Astrocyte (in vitro differentiated cells and primary cell): ENCODE results near the gene QSER1. TPM values are rescaled to one million over a fixed set of nuclear protein-coding genes. Genes with fewer than 3 reads are reported as not detected.
"Not testable (repeated sequence)": the region's sequence is repeated elsewhere in the genome, so short reads cannot be mapped to it uniquely, and the experiment has no call there.

Source experiments
- DNase-seq: peaks from one replicate; pipeline ENCODE4 v3.0.0-alpha.2; 2010; ENCODE audit warnings: low read depth
- FAIRE-seq: peaks from 2 replicates; lab custom pipeline; 2011; peaks lifted over from hg19 to GRCh38; lab: Jason Lieb, UNC
- H2AFZ ChIP-seq: 2 replicates; pipeline ENCODE4 v1.6.0; 2012; ENCODE audit warnings: low read depth, low read length, inconsistent platforms
- H3K27ac ChIP-seq: 2 replicates; pipeline ENCODE4 v1.5.1; 2011; ENCODE audit warnings: low read depth, low read length, inconsistent platforms
- H3K27me3 ChIP-seq: 2 replicates; pipeline ENCODE4 v1.6.0; 2011; ENCODE audit warnings: low read length, inconsistent platforms; ENCODE audit not compliant: insufficient read depth
- H3K36me3 ChIP-seq: 2 replicates; pipeline ENCODE4 v1.5.1; 2011; ENCODE audit warnings: low read length, inconsistent platforms; ENCODE audit not compliant: insufficient read depth
- H3K4me1 ChIP-seq: 2 replicates; pipeline ENCODE4 v1.5.1; 2011; ENCODE audit warnings: low read length, inconsistent platforms; ENCODE audit not compliant: insufficient read depth
- H3K4me2 ChIP-seq: 2 replicates; pipeline ENCODE4 v1.6.0; 2012; ENCODE audit warnings: low read length, inconsistent platforms
- H3K4me3 ChIP-seq: 2 replicates; pipeline ENCODE4 v1.5.1; 2011; ENCODE audit warnings: low read depth, mild to moderate bottlenecking, low read length, inconsistent platforms; ENCODE audit not compliant: insufficient read depth
- H3K79me2 ChIP-seq: 2 replicates; pipeline ENCODE4 v1.6.0; 2012; ENCODE audit warnings: mild to moderate bottlenecking, low read length, inconsistent platforms; ENCODE audit not compliant: insufficient read depth
- H3K9ac ChIP-seq: 2 replicates; pipeline ENCODE4 v1.6.0; 2012; ENCODE audit warnings: mild to moderate bottlenecking, low read length, inconsistent platforms
- H3K9me3 ChIP-seq: 2 replicates; pipeline ENCODE4 v1.5.1; 2012; ENCODE audit warnings: low read depth, mild to moderate bottlenecking, low read length, inconsistent platforms; ENCODE audit not compliant: insufficient read depth
- H4K20me1 ChIP-seq: 2 replicates; pipeline ENCODE4 v1.6.0; 2012; ENCODE audit warnings: low read length, inconsistent platforms; ENCODE audit not compliant: insufficient read depth
- H3K27ac Mint-ChIP-seq: one replicate; pipeline ENCODE4 v1.8.0; 2021; ENCODE audit warnings: mild to moderate bottlenecking, mixed read lengths; ENCODE audit not compliant: unreplicated experiment
- H3K27me3 Mint-ChIP-seq: one replicate; pipeline ENCODE4 v1.8.0; 2021; ENCODE audit warnings: low read depth, mixed read lengths; ENCODE audit not compliant: unreplicated experiment
- H3K36me3 Mint-ChIP-seq: one replicate; pipeline ENCODE4 v1.8.0; 2021; ENCODE audit warnings: low read depth, mixed read lengths; ENCODE audit not compliant: unreplicated experiment
- H3K4me1 Mint-ChIP-seq: one replicate; pipeline ENCODE4 v1.8.0; 2021; ENCODE audit warnings: low read depth, mixed read lengths; ENCODE audit not compliant: unreplicated experiment
- H3K4me3 Mint-ChIP-seq: one replicate; pipeline ENCODE4 v1.8.0; 2021; ENCODE audit warnings: mild to moderate bottlenecking, moderate library complexity, mixed read lengths; ENCODE audit not compliant: unreplicated experiment
- H3K9me3 Mint-ChIP-seq: one replicate; pipeline ENCODE4 v1.8.0; 2021; ENCODE audit warnings: mild to moderate bottlenecking, mixed read lengths; ENCODE audit not compliant: unreplicated experiment
- CTCF ChIP-seq: IDR thresholded peaks from 2 replicates; pipeline ENCODE4 v1.5.1; 2011; ENCODE audit warnings: low read depth, mild to moderate bottlenecking, inconsistent platforms, low read length, moderate library complexity; ENCODE audit not compliant: insufficient read depth
- EZH2 ChIP-seq: IDR thresholded peaks from 2 replicates; pipeline ENCODE4 v1.6.1; 2012; ENCODE audit warnings: mild to moderate bottlenecking, low read length, inconsistent platforms; ENCODE audit not compliant: insufficient read depth
- total RNA-seq: library from RNA; stranded (reverse); gene quantifications from 2 replicates; pipeline ENCODE4 v1.2.1, GENCODE V29; 2021

Gene QSER1
- total RNA-seq, 1 donor from 2014 or later, result 35.7 TPM

DNA sequence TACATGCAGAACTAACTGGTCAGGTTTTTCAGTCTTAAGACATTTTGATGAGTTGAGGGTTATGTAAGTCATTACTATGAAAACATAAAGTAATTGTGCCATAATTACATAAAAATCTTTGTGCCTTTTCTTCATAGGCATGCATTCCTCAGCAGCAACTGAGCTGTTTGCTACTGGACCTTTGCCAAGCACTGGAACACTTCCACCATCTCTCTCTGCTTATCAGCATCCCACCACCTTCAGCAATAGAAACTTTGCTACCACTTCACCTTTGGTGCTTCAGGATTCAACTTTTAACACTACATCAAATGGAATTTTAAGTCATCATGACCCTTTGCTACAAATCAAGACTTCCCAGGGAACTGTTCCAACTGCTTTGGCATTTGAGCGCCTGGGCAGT is 39.0 kb downstream of the QSER1 start:
- no peak overlapping the region for H3K4me2 ChIP-seq
- no peak overlapping the region for H3K27ac ChIP-seq
- DNase-seq (peak; percentile 1), FAIRE-seq (peak; percentile 9)
- no peaks in the 10 kb centered on the region for H3K27me3 Mint-ChIP-seq
- H2AFZ ChIP-seq, result no peak overlapping the region
- no peak overlapping the region for H3K27ac Mint-ChIP-seq
- TF ChIP-seq CTCF (no peak), EZH2 (no peak)
- H3K4me1 ChIP-seq, result no peaks in the 10 kb centered on the region
- peaks cover 22% of the 10 kb centered on the region for H3K79me2 ChIP-seq
- H3K9me3 ChIP-seq, result no peaks in the 10 kb centered on the region
- peaks cover 16% of the 10 kb centered on the region for H3K36me3 Mint-ChIP-seq
- H3K4me1 Mint-ChIP-seq, result peaks cover 1% of the 10 kb centered on the region
- H3K36me3 ChIP-seq, result peaks cover 38% of the 10 kb centered on the region
- no peaks in the 10 kb centered on the region for H3K27me3 ChIP-seq
- H4K20me1 ChIP-seq, result peaks cover 2% of the 10 kb centered on the region
- no peak overlapping the region for H3K4me3 Mint-ChIP-seq
- H3K9ac ChIP-seq, result no peak overlapping the region
- H3K4me3 ChIP-seq, result no peak overlapping the region
- peaks cover 2% of the 10 kb centered on the region for H3K9me3 Mint-ChIP-seq

GRCh38 chr11:32932196-32932595 is 39.6 kb downstream of the QSER1 start:
- FAIRE-seq (no peak), DNase-seq (no peak)
- no peak overlapping the region for H3K27ac Mint-ChIP-seq
- peaks cover 1% of the 10 kb centered on the region for H3K4me1 Mint-ChIP-seq
- Histone ChIP-seq H3K79me2 (peaks cover 22% of the 10 kb centered on the region), H3K4me3 (no peak overlapping the region), H3K9me3 (no peaks in the 10 kb centered on the region), H2AFZ (no peak overlapping the region), H3K4me2 (no peak overlapping the region), H3K27ac (no peak overlapping the region), H3K27me3 (no peaks in the 10 kb centered on the region), H4K20me1 (peaks cover 5% of the 10 kb centered on the region), H3K36me3 (peaks cover 38% of the 10 kb centered on the region), H3K4me1 (no peaks in the 10 kb centered on the region), H3K9ac (no peak overlapping the region)
- no peak for TF ChIP-seq EZH2
- TF ChIP-seq CTCF, result no peak
- peaks cover 2% of the 10 kb centered on the region for H3K9me3 Mint-ChIP-seq
- H3K4me3 Mint-ChIP-seq, result no peak overlapping the region
- H3K27me3 Mint-ChIP-seq, result no peaks in the 10 kb centered on the region
- peaks cover 16% of the 10 kb centered on the region for H3K36me3 Mint-ChIP-seq

DNA sequence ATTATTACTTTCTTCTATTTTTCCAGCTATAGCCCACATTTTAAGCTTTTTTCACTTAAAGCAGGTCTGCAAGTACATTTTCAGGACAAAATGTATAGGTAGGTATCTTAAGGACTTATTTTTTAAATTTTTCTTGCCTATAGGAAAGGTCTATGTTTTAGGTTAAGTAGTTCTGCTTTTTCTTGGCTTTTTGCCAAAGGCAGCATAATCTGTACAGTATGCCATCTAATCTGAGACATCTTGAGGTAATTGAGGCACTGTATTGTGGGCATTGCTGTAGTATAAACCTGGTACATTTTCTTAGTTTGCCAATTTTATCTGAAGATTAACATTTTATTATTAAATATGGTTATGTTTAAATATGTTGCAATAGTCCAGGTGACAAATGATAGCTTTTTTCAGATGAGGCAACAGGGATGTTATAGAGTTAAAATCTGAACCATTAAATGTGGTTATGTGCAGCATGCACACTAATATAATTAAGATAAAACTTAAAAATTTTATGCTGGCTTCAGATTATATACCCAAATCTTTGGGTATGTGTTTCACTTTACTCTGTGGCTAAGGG is 42.9 kb downstream of the QSER1 start:
- H3K9ac ChIP-seq, result no peak overlapping the region
- no peaks in the 10 kb centered on the region for H3K4me1 ChIP-seq
- Mint-ChIP-seq H3K27ac (no peak overlapping the region), H3K36me3 (peaks cover 16% of the 10 kb centered on the region), H3K9me3 (peaks cover 2% of the 10 kb centered on the region), H3K4me3 (no peak overlapping the region), H3K27me3 (no peaks in the 10 kb centered on the region), H3K4me1 (peaks cover 3% of the 10 kb centered on the region)
- H3K4me3 ChIP-seq, result no peak overlapping the region
- H3K79me2 ChIP-seq, result peaks cover 54% of the 10 kb centered on the region
- TF ChIP-seq EZH2 (no peak), CTCF (no peak)
- H3K4me2 ChIP-seq, result no peak overlapping the region
- H3K27ac ChIP-seq, result no peak overlapping the region
- peaks cover 38% of the 10 kb centered on the region for H3K36me3 ChIP-seq
- no peak for DNase-seq
- H3K9me3 ChIP-seq, result no peaks in the 10 kb centered on the region
- peaks cover 18% of the 10 kb centered on the region for H4K20me1 ChIP-seq
- no peak overlapping the region for H2AFZ ChIP-seq
- H3K27me3 ChIP-seq, result no peaks in the 10 kb centered on the region
- no peak for FAIRE-seq

DNA sequence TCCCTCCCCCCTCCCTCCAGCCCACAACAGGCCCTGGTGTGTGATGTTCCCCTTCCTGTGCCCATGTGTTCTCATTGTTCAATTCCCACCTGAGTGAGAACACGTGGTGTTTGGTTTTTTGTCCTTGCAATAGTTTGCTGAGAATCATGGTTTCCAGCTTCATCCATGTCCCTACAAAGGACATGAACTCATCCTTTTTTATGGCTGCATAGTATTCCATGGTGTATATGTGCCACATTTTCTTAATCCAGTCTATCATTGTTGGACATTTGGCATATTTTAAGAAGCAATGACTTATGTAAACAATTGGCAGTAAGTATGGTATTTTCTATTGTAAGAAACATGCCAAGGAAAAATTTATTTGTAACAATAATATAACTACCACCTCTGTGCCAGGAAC is 43.6 kb downstream of the QSER1 start:
- not testable (repeated sequence) for H3K4me3 ChIP-seq, H3K9me3 ChIP-seq, H3K4me1 ChIP-seq, H3K27ac Mint-ChIP-seq, H3K4me1 Mint-ChIP-seq, DNase-seq, H2AFZ ChIP-seq, H3K4me3 Mint-ChIP-seq, H3K27me3 ChIP-seq, FAIRE-seq, H3K9me3 Mint-ChIP-seq, H3K27ac ChIP-seq, H3K4me2 ChIP-seq, H3K27me3 Mint-ChIP-seq, H3K9ac ChIP-seq
- Histone ChIP-seq H4K20me1 (peaks cover 21% of the 10 kb centered on the region), H3K79me2 (peaks cover 59% of the 10 kb centered on the region), H3K36me3 (peaks cover 38% of the 10 kb centered on the region)
- H3K36me3 Mint-ChIP-seq, result peaks cover 16% of the 10 kb centered on the region
